IPS-NIHi7 (cell line): Measurements from ENCODE around the gene ZP2.
"Not testable (repeated sequence)": the region's sequence is repeated elsewhere in the genome, so short reads cannot be mapped to it uniquely, and the experiment has no call there.

Experiments used
- DNase-seq: peaks from one replicate; pipeline ENCODE4 v3.0.0; 2012; ENCODE audit warnings: mixed read lengths; ENCODE audit errors: extremely low spot score

The ZP2 gene

DNA sequence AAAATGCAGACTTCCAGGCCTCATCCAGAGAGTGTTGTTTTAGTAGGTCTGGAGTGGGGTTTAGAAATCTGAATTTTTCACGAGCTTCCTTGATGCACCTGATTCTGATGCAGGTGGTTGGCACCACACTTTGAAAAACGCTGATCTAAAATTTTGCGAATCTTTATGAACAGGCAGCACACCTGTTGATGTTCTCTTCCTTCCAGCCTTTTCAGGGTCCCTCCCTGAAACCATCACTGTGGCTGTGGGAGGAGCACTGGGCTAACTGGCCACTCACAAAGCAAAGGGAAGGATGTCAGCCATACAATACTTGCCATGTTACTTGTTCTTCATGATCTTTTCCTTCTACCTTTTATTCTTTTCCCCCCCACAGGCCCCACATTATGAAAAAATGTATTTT is 38.7 kb downstream of the ZP2 start:
- DNase-seq = no peak

- not testable (repeated sequence) for DNase-seq
Observed at GRCh38 chr16:21170116-21170515, 41.3 kb downstream of the ZP2 start.

DNA sequence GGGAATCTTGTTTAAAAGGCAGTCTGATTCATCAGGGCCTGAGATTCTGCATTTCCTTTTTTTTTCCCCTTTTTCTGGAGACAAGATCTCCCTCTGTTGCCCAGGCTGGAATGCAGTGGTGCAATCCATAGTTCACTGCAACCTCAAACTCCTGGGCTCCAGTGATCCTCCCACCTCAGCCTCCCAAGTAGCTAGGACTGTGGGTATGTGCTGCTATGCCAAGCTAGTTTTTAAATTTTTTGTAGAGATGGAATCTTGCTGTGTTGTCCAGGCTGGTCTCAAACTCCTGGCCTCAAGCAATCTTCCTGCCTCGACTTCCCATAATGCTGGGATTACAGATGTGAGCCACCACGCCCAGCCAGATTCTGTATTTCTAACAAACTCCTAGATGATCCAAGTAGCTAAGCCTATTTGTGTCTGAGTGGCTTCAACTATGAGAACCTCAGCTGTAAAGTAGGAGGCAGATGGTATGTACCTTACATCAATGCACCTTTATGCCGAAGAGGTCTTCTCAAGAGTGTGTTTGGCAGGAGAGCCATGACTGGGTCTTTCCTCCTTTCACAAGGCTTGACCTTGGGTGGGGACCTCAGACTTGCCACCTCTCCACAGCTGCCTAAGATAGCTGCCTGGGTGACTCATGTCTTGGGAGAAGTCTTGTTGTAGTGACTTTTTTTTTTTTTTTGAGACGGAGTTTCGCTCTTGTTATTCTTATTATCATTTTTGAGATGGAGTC is 42.0 kb downstream of the ZP2 start:
- DNase-seq = no peak

GRCh38 chr16:21167929-21168602 is 43.3 kb downstream of the ZP2 start:
- no peak for DNase-seq

GRCh38 chr16:21167360-21167759 is 44.0 kb downstream of the ZP2 start:
- DNase-seq = no peak

GRCh38 chr16:21166561-21166961 is 44.8 kb downstream of the ZP2 start:
- DNase-seq = peak; percentile 35

GRCh38 chr16:21164521-21165168 is 46.7 kb downstream of the ZP2 start:
- DNase-seq = no peak

GRCh38 chr16:21163576-21163975 is 47.8 kb downstream of the ZP2 start:
- no peak for DNase-seq

GRCh38 chr16:21162661-21163151 is 48.7 kb downstream of the ZP2 start:
- no peak for DNase-seq

DNA sequence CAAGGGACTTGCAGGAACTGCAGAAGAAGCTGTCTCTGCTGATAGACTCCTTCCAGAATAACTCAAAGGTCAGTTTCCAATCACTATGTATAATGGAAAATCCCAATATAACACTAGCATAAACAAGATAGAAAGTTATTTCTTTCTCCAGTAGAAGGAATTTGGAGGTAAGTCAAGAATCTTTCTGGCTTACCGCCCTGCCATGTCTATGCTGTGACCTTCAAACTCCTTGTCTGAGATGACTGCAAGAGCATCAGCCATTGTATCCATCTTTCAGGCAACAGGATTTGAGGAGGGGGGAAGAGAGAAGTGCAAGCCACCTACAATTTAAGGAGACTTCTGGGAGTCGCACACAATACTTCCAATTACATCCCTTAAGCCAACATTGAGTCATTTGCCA is 50.2 kb downstream of the ZP2 start:
- no peak for DNase-seq

DNA sequence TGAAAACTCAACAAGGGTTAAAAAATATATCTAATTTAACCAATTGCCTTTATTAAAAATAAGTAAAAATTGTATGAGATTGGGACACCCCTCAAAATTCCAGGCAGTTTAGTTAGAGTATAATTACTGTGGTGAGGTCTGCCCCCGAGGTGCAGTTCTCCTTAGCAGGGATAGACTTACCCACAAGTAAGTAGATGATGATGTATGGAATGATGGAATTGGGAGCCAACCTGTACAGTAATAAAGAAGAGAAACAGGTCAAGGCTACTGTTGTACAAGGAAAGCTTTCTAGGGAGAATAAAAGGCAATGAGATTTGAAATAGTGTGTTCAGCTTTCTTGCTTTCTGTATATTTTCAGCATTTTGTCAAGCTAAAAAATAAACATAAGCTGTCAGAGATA is 51.1 kb downstream of the ZP2 start:
- DNase-seq = no peak

- peak; percentile 62 for DNase-seq
Observed at GRCh38 chr16:21159281-21159951, 52.0 kb downstream of the ZP2 start.

DNA sequence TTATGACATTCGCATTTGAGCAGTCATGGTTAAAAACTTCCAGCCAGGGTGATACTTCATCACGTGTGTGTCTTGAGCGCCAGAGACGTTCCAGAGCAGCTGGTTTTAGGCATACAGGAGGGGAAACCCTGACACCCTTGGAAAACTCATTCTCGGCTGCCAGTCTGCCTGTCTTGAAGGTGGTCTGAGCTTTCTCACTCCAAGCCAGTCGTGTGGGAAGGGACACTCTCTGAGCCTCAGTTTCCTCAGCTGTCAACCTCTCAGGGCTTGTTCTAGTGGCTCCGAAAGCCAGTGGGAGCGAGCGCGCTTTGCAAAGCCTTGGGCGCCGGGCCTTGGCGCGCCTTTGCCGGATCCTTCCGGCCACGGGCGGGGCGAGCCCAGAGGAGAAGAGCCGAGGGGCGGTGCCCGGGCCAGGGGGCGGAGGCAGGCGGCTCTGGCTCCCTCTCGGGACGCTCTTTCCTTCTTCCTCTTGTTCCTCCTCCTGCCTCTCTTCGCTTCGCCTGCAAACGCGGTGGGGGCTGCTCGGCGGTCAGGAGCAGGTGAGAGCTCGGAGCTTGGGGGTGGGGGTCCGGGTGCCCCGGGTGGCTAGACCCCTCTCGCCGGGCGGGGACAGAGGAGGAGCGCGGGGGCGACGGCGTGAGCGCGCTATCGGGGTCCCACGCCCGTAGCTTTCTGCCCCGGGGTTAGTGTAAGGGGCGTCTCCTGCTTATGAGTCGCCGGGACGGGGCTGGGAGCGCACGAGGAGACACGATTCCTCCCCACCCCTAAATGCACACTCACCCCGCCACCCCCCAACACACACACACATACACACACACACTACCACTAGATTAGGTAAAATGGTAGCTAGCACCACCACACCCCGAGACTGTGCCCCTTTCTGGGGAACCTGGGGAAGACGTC is 52.9 kb downstream of the ZP2 start, which contains the start of gene LDAF1:
Gene LDAF1, plus strand, starts transcription at position 467 of the 903 bp plus-strand sequence. CDS start 2,509 bp downstream, outside the sequence.
- DNase-seq = peak; percentile 92

GRCh38 chr16:21157632-21158031 is 53.7 kb downstream of the ZP2 start:
- no peak for DNase-seq

DNA sequence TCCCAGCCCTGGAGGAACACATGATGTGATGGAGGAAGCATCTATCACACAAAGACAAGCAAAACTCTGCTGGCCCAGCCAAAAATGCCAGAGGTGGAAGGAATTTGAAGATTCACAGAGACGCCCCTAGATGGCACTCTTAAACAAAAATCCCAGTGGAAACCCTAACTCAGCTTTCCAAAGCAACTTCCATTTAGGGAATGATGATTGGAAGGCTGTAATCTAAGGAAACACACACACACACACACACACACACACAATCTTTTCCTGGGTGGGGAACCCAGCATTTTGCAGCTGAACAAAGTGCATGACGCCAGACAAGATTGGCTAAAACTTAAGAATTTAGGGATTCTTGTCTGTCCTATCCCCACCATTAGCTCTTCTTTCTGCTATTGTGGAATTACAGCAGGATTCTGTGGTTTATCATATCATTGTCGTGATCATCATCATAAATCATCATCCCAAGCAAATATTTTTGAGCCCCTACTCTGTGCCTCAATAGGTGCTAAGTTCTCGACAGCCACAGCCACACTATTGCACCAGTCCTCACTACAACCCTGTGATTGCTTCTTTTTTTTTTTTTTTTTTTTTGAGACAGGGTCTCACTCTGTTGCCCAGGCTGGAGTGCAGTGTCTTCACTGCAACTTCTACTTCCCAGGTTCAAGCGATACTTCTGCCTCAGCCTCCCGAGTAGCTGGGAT is 54.5 kb downstream of the ZP2 start:
- DNase-seq = peak; percentile 82

- not testable (repeated sequence) for DNase-seq
Observed at GRCh38 chr16:21156011-21156410, 55.4 kb downstream of the ZP2 start.

DNA sequence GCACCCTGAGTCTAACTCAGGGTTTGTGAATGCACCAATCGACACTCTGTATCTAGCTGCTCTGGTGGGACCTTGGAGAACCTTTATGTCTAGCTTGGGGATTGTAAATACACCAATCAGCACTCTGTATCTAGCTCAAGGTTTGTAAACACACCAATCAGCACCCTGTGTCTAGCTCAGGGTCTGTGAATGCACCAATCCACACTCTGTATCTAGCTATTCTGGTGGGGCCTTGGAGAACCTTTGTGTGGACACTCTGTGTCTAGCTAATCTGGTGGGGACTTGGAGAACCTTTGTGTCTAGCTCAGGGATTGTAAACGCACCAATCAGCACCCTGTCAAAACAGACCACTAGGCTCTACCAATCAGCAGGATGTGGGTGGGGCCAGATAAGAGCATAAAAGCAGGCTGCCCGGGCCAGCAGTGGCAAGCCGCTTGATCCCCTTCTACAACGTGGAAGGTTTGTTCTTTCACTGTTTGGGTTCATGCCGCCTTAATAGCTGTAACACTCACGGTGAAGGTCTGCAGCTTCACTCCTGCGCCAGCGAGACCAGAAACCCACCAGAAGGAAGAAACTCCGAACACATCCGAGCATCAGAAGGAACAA is 58.1 kb downstream of the ZP2 start:
- DNase-seq = not testable (repeated sequence)

GRCh38 chr16:21152160-21153030 is 59.0 kb downstream of the ZP2 start:
- not testable (repeated sequence) for DNase-seq
